ENCODE data around the gene C4orf46.
"Not testable (repeated sequence)": the region's sequence is repeated elsewhere in the genome, so short reads cannot be mapped to it uniquely, and the experiment has no call there.

C4orf46 gene

GRCh38 chr4:158671665-158671914, at the start of gene C4orf46:
TSS of gene C4orf46 (minus strand) at chr4:158671887. CDS start at chr4:158671801, 86 bp downstream.
- in situ Hi-C loops (cut with MboI; ENCODE audit: low sequenced_read_pairs) = no loop called here

GRCh38 chr4:158715802-158716201, 44.1 kb upstream of the C4orf46 start:
- in situ Hi-C loops (cut with MboI; ENCODE audit: low sequenced_read_pairs) = no loop called here

GRCh38 chr4:158714937-158715336, 43.2 kb upstream of the C4orf46 start:
- in situ Hi-C loops (cut with MboI; ENCODE audit: low sequenced_read_pairs) = no loop called here

GRCh38 chr4:158712622-158713021, 40.9 kb upstream of the C4orf46 start:
- in situ Hi-C loops (cut with MboI; ENCODE audit: low sequenced_read_pairs) = not testable (repeated sequence)

- in situ Hi-C loops (cut with MboI; ENCODE audit: low sequenced_read_pairs) = no loop called here
Observed at GRCh38 chr4:158710814-158711213, 39.1 kb upstream of the C4orf46 start.

GRCh38 chr4:158704274-158704673, 32.6 kb upstream of the C4orf46 start:
- in situ Hi-C loops (cut with MboI; ENCODE audit: low sequenced_read_pairs) = no loop called here

DNA sequence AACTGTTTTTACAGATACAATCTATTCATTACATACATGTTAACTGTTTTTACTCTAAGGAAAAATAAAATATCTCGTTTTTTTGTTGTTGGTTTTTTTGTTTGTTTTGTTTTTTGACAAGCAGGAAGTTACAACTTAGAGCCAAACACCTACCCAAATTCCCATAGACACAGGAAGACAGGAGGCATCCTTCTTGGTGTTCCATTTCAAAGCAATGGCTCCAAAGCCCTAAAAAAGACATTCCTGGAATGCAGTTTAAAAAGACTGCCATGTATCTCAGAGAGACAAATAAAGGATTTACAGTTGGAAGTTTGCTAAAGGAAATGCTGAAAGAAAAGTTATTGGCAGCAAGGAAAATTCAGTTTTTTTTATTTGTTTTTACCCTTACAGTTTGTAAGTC, 17.1 kb upstream of the C4orf46 start:
- in situ Hi-C loops (cut with MboI; ENCODE audit: low sequenced_read_pairs) = no loop called here

GRCh38 chr4:158682066-158682465, 10.4 kb upstream of the C4orf46 start:
- in situ Hi-C loops (cut with MboI; ENCODE audit: low sequenced_read_pairs) = no loop called here

- in situ Hi-C loops (cut with MboI; ENCODE audit: low sequenced_read_pairs) = no loop called here
Observed at GRCh38 chr4:158681629-158682028, 9.9 kb upstream of the C4orf46 start.

GRCh38 chr4:158678767-158679166, 7.1 kb upstream of the C4orf46 start:
- in situ Hi-C loops (cut with MboI; ENCODE audit: low sequenced_read_pairs) = no loop called here

DNA sequence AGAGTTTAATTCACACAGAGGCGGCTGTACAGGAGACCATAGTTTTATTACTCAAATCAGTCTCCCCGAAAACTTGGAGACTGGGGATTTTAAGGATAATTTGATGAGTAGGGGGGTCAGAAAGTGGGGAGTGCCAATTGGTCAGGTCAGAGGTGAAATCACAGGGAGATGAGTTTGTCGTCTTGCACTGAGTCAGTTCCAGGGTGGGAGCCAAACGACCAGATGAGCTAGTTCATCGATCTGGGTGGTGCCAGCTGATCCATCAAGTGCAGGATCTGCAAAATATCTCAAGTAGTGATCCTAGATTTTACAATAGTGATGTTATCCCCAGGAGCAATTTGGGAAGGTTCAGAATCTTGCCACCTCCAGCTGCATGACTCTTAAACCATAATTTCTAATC, 4.4 kb upstream of the C4orf46 start:
- in situ Hi-C loops (cut with MboI; ENCODE audit: low sequenced_read_pairs) = no loop called here

GRCh38 chr4:158673633-158674032, 1.9 kb upstream of the C4orf46 start:
- in situ Hi-C loops (cut with MboI; ENCODE audit: low sequenced_read_pairs) = no loop called here

- in situ Hi-C loops (cut with MboI; ENCODE audit: low sequenced_read_pairs) = no loop called here
Observed at GRCh38 chr4:158671915-158672806, 474 bp upstream of the C4orf46 start, which contains the start of gene ETFDH. TSS of gene ETFDH (plus strand) at chr4:158672296. CDS start at chr4:158672457, 161 bp downstream.

- in situ Hi-C loops (cut with MboI; ENCODE audit: low sequenced_read_pairs) = no loop called here
Observed at GRCh38 chr4:158670975-158671664, 567 bp downstream of the C4orf46 start.

DNA sequence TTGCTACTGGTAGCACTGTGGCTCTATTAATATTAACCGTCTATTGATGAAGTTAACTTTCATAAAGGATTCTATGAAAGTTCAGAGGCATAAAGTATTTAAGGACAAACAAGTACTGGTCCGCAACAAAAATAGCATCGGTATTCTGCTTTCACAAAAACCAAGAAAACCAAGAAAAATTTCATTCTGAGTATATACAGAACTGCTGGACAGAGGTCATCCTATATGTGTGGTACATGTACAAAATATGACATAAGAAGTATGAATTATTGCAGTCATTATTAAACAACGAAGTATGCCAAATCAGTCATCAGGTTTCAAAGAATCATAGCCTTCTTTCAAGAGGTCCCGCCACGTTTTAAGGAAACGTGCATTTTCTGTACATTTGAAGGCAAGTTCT, 2.4 kb downstream of the C4orf46 start:
- in situ Hi-C loops (cut with MboI; ENCODE audit: low sequenced_read_pairs) = no loop called here

DNA sequence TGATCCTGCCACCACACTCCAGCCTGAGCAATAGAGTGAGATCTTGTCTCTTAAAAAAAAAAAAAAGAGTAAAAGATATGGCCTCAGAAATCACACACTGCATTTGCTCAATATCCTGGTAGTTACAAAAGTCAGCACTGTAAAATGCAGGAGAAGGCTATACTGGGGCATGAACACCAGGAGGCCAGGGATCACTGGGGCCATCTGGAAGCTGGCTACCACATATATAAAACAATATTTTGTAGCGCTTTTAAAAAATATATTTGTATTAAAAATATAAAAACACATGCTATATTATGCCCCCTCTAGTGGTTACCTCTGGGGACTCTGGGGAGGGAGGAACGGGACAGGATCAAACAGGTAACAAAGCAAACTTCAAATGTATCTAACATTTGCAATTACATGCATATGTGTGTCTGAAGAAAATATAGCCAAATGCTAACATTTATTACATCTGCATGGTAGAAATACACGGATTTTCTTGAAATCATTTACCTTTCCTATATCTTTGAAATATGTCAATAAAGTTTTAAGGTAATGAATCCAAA, 4.0 kb downstream of the C4orf46 start:
- in situ Hi-C loops (cut with MboI; ENCODE audit: low sequenced_read_pairs) = no loop called here

GRCh38 chr4:158666892-158667291, 4.8 kb downstream of the C4orf46 start:
- in situ Hi-C loops (cut with MboI; ENCODE audit: low sequenced_read_pairs) = no loop called here

- in situ Hi-C loops (cut with MboI; ENCODE audit: low sequenced_read_pairs) = no loop called here
Observed at GRCh38 chr4:158664806-158665205, 6.9 kb downstream of the C4orf46 start.

- in situ Hi-C loops (cut with MboI; ENCODE audit: low sequenced_read_pairs) = not testable (repeated sequence)
Observed at GRCh38 chr4:158663707-158664625, 7.7 kb downstream of the C4orf46 start.

GRCh38 chr4:158663255-158663654, 8.4 kb downstream of the C4orf46 start:
- in situ Hi-C loops (cut with MboI; ENCODE audit: low sequenced_read_pairs) = not testable (repeated sequence)

DNA sequence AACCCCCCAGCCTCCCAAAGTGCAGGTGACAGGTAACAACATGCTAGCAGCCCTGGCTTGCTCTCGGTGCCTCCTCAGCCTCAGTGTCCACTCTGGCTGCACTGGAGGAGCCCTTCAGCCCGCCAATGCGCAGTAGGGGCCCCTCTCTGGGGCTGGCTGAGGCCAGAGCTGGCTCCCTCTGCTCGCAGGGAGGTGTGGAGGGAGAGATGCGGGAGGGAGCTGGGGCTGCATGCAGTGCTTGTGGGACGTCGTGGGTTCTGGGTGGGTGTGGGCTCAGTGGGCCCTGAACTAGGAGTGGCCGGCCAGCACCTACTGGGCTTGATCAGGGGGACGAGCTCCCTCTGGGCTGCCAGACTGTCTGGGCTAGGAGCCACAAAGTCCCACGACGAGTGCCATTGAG, 14.4 kb downstream of the C4orf46 start:
- in situ Hi-C loops (cut with MboI; ENCODE audit: low sequenced_read_pairs) = no loop called here

Data from HL-60/S4 (cell line).